Ectodermal cell (in vitro differentiated cells): ENCODE measurements around the gene C3orf80.
"Not testable (repeated sequence)": the region's sequence is repeated elsewhere in the genome, so short reads cannot be mapped to it uniquely, and the experiment has no call there.

ENCODE experiments used
- H3K27ac ChIP-seq: 2 replicates; pipeline ENCODE4 v1.7.0; 2013; ENCODE audit warnings: mild to moderate bottlenecking, low read depth, low read length; ENCODE audit not compliant: insufficient read depth, poor library complexity, severe bottlenecking
- H3K27me3 ChIP-seq: 2 replicates; pipeline ENCODE4 v1.7.0; 2013; ENCODE audit warnings: mild to moderate bottlenecking, low read length; ENCODE audit not compliant: insufficient read depth, control insufficient read depth, poor library complexity, severe bottlenecking
- H3K36me3 ChIP-seq: one replicate; pipeline ENCODE4 v1.7.0; 2013; ENCODE audit warnings: low read length; ENCODE audit not compliant: control insufficient read depth, insufficient read depth
- H3K4me1 ChIP-seq: one replicate; pipeline ENCODE4 v1.7.0; 2013; ENCODE audit warnings: low read length; ENCODE audit not compliant: control insufficient read depth, insufficient read depth
- H3K4me3 ChIP-seq: 2 replicates; pipeline ENCODE4 v1.7.0; 2013; ENCODE audit warnings: low read depth, low read length, control low read depth; ENCODE audit not compliant: insufficient read depth
- H3K9me3 ChIP-seq: 2 replicates; pipeline ENCODE4 v1.7.0; 2013; ENCODE audit warnings: mild to moderate bottlenecking, low read length, moderate library complexity; ENCODE audit not compliant: control insufficient read depth
- WGBS, 2 experiments: methylation state at CpG; one replicate each; pipeline ENCODE4 v1.1.7; 2013; ENCODE audit warnings: missing lambda C conversion rate in 2 of 2; 5-methylcytosine and 5-hydroxymethylcytosine counted together

The C3orf80 gene

GRCh38 chr3:160232014-160232413, 6.8 kb downstream of the C3orf80 start:
- peaks cover 24% of the 10 kb centered on the region for H3K27me3 ChIP-seq
- H3K27ac ChIP-seq: no peak overlapping the region
- no peaks in the 10 kb centered on the region for H3K9me3 ChIP-seq
- 89 to 90% methylated on average over 2 to 3 of the region's 3 CpGs for WGBS, 2 experiments
- H3K36me3 ChIP-seq: no peaks in the 10 kb centered on the region
- no peak overlapping the region for H3K4me3 ChIP-seq
- no peaks in the 10 kb centered on the region for H3K4me1 ChIP-seq

- H3K27me3 ChIP-seq, H3K36me3 ChIP-seq, H3K4me1 ChIP-seq, H3K27ac ChIP-seq, H3K4me3 ChIP-seq, H3K9me3 ChIP-seq: not testable (repeated sequence)
- 88 to 89% methylated on average over 6 of the region's 6 CpGs for WGBS, 2 experiments
These were observed 15.5 kb downstream of the C3orf80 start for GRCh38 chr3:160240719-160241118.

- 90 to 92% methylated on average over 9 of the region's 9 CpGs for WGBS, 2 experiments
- H3K4me1 ChIP-seq: no peaks in the 10 kb centered on the region
These were observed 20.1 kb downstream of the C3orf80 start for GRCh38 chr3:160245261-160245800.

GRCh38 chr3:160247766-160248165, 22.5 kb downstream of the C3orf80 start:
- Histone ChIP-seq H3K4me1 (no peaks in the 10 kb centered on the region), H3K27ac (no peak overlapping the region), H3K9me3 (no peaks in the 10 kb centered on the region), H3K27me3 (no peaks in the 10 kb centered on the region), H3K4me3 (no peak overlapping the region), H3K36me3 (no peaks in the 10 kb centered on the region)
- 83 to 91% methylated on average over 1 of the region's 1 CpG for WGBS, 2 experiments

More at GRCh38 chr3:160245261-160245800, 20.1 kb downstream of the C3orf80 start:
- H3K4me3 ChIP-seq: no peak overlapping the region
- no peaks in the 10 kb centered on the region for H3K27me3 ChIP-seq
- no peaks in the 10 kb centered on the region for H3K36me3 ChIP-seq
- no peaks in the 10 kb centered on the region for H3K9me3 ChIP-seq
- no peak overlapping the region for H3K27ac ChIP-seq

GRCh38 chr3:160253298-160253697, 28.1 kb downstream of the C3orf80 start:
- no peaks in the 10 kb centered on the region for H3K36me3 ChIP-seq

GRCh38 chr3:160257606-160258005, 32.4 kb downstream of the C3orf80 start:
- Histone ChIP-seq H3K36me3 (no peaks in the 10 kb centered on the region), H3K4me1 (no peaks in the 10 kb centered on the region), H3K9me3 (no peaks in the 10 kb centered on the region), H3K27me3 (no peaks in the 10 kb centered on the region), H3K4me3 (no peak overlapping the region), H3K27ac (no peak overlapping the region)
- WGBS, 2 experiments: 91 to 94% methylated on average over 2 of the region's 2 CpGs

More at GRCh38 chr3:160253298-160253697, 28.1 kb downstream of the C3orf80 start:
- Histone ChIP-seq H3K27me3 (no peaks in the 10 kb centered on the region), H3K4me1 (no peaks in the 10 kb centered on the region), H3K9me3 (no peaks in the 10 kb centered on the region), H3K4me3 (no peak overlapping the region), H3K27ac (no peak overlapping the region)

- WGBS, 2 experiments: 67 to 87% methylated on average over 1 of the region's 1 CpG
- no peaks in the 10 kb centered on the region for H3K9me3 ChIP-seq
- H3K4me3 ChIP-seq: no peak overlapping the region
- no peaks in the 10 kb centered on the region for H3K4me1 ChIP-seq
- H3K27ac ChIP-seq: no peak overlapping the region
- no peaks in the 10 kb centered on the region for H3K27me3 ChIP-seq
- no peaks in the 10 kb centered on the region for H3K36me3 ChIP-seq
These were observed 34.4 kb downstream of the C3orf80 start for GRCh38 chr3:160259589-160259988.

- no peaks in the 10 kb centered on the region for H3K36me3 ChIP-seq
- H3K4me1 ChIP-seq: no peaks in the 10 kb centered on the region
- 91 to 96% methylated on average over 7 of the region's 7 CpGs for WGBS, 2 experiments
- no peaks in the 10 kb centered on the region for H3K9me3 ChIP-seq
- no peak overlapping the region for H3K27ac ChIP-seq
- H3K27me3 ChIP-seq: no peaks in the 10 kb centered on the region
- H3K4me3 ChIP-seq: no peak overlapping the region
These were observed 35.5 kb downstream of the C3orf80 start for GRCh38 chr3:160260587-160261270.

GRCh38 chr3:160265088-160265487, 39.9 kb downstream of the C3orf80 start:
- no peak overlapping the region for H3K27ac ChIP-seq
- 95 to 100% methylated on average over 2 of the region's 2 CpGs for WGBS, 2 experiments
- H3K27me3 ChIP-seq: no peaks in the 10 kb centered on the region
- no peaks in the 10 kb centered on the region for H3K36me3 ChIP-seq
- no peaks in the 10 kb centered on the region for H3K9me3 ChIP-seq
- H3K4me1 ChIP-seq: no peaks in the 10 kb centered on the region
- no peak overlapping the region for H3K4me3 ChIP-seq
